ENCODE results near the gene SNW1.
"Not testable (repeated sequence)": the region's sequence is repeated elsewhere in the genome, so short reads cannot be mapped to it uniquely, and the experiment has no call there.

Gene SNW1

GRCh38 chr14:77760381-77761204 is at the start of gene SNW1:
Gene SNW1, minus strand, starts transcription at chr14:77761156. Its CDS starts 29 bp downstream, at chr14:77761127.
- peak; percentile 94 for DNase-seq

GRCh38 chr14:77809011-77809410 is 48.1 kb upstream of the SNW1 start:
- DNase-seq: no peak

GRCh38 chr14:77808250-77808649 is 47.3 kb upstream of the SNW1 start:
- DNase-seq: no peak

DNA sequence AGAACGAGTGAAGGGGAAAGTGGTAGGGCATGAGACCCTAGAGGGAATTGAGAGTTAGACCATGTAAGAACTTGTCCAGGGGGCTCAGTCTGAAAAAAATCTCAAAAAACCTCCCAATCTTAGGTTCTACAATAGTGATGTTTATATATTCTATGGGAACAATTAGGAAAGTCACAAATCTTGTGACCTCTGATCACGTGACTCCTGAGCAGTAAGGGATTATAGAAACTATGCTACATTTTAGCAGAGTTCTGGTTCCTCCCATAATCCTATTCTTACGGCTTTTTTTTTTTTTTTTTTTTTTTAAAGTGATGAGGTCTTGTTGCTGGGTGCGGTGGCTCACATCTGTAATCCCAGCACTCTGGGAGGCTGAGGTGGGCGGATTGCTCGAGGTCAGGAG is 44.8 kb upstream of the SNW1 start:
- DNase-seq: no peak

DNA sequence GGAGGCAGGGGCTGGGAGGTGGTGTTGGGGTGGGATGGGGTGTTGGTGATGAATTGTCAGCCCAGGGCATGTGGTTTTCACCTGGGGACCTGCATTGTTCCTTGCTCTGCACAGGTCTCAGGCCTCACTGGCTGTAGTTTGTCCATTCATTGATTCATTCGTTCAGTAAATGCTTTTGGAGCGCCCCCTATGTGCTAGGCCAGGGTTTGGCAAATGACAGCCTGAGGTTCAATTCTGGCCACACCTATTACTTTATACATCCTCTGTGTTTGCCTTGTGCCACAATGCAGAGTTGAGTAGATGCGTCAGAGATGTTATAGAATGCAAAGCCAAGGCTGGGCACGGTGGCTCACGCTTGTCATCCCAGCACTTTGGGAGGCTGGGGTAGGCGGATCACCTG is 43.6 kb upstream of the SNW1 start:
- no peak for DNase-seq

DNA sequence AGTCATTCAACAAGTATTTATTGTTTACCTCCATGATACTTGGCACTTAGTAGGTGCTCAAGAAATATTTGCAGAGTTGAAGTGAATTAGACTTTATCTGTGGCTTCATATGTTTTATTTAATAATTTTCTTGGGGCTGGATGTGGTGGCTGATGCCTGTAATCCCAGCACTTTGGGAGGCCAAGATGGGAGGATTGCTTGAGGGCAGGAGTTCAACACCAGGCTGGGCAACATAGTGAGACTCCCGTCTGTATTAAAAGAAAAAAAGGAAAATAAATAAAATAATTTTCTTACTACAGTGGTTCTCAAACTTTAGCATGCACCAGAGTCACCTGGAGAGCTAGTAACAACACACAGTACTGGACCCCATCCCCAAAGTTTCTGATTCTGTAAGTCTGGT is 39.9 kb upstream of the SNW1 start:
- no peak for DNase-seq

DNA sequence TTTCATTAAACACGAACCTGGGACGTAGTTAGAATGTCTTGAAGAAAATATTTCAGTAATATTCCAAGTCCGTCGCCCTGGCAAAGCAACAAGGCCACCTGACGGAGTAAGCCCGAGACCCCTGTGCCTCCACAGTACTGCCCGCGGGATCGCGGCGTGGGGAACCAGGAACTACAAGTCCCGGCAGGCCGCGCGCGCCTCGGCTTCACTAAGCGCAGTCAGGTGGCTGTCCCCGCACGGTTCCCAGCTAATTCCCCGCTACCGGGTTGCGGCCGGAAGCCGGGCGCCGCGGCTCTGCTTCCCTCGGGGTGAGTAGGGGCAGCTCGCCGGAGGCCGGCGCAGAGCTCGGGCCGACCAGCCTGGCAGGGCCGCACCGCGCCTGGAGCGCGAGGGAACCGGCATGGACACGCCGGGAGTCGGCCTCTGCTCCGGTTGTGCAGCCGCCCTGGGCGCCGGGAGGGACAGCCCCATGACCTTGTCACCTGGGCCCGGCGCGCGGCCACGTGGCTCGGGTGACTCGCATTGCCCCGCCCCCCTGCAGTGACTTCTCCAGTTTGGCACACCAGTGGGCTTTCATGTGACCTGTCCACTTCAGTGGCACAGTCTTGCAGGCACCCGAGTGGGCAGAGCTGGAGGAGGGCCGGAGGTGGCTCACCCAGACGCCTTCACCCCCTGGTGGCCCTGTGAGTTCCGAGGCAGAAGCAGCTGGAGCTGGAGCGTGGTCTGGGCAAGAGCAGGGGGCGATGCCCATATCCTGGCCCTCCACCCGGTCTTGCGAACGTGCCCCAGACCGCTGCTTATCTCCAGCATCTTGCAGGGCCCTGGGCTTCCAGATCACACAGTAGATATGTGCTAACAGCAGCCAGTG is 39.1 kb upstream of the SNW1 start, which contains the start of gene ADCK1:
ADCK1 (plus strand) TSS at position 247 of the 868 bp plus-strand sequence. CDS start 18,870 bp downstream, outside the sequence.
- DNase-seq: peak; percentile 88

DNA sequence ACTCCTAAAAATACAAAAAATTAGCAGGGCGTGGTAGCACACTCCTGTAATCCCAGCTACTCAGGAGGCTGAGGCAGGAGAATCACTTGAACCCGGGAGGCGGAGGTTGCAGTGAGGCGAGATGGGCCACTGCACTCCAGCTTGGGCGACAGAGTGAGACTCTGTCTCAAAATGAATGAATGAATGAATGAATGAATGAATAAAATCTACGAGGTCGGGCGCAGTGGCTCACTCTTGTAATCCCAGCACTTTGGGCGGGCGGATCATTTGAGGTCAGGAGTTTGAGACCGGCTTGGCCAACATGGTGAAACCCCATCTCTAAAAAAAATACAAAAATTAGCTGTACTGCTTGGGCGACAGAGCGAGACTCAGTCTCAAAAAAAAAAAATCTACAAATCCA is 38.5 kb upstream of the SNW1 start:
- DNase-seq: not testable (repeated sequence)

DNA sequence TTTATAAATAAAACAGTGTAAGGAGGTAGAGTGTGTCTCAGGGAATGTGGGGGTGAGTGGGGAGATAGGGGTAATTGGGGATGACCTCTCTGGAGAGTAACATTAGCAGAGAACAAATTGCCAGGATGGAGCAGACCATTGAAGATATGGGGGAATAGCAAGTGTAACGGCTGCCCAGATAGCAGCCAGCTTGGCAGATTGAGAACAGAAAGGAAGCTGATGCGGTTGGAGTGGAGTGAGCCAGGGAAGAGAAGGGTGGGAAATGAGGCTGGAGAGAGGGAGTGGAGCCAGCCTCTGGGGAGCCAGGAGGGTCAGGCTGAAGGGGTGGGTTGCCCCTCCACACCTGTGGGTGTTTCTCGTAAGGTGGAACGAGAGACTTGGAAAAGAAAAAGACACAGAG is 33.4 kb upstream of the SNW1 start:
- DNase-seq: no peak

DNA sequence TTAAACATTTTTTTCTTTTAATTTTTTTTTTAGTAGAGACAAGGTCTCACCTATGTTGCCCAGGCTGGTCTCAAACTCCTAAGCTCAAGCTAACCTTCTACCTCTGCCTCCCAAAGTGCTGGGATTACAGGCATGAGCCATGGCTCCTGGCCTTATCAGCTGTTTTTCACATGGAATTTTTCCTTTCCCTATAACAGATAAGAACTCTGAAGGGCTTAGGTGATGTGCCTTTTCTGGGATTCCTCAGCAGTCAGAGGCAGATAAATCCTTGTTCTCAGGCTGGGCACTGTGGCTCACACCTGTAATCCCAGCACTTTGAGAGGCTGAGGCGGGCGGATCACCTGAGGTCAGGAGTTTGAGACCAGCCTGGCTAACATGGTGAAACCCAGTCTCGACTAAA is 32.3 kb upstream of the SNW1 start:
- DNase-seq: not testable (repeated sequence)

DNA sequence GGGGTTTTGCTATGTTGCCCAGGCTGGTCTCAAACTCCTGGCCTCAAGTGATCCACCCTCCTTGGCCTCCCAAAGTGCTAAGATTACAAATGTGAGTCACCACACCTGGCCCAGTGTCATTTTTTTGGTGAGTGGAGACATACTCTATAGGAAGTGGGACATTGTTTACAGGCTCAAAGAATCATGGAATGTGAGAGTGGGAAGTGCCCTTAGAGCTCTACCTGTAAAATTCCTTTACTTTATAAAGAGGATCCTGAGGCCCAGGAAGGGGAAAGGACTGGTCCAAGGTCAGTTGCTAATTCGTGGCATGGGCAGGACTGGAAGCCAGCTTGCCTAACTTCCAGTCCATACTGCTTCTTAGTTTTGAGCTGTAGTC is 30.3 kb upstream of the SNW1 start:
- no peak for DNase-seq

- DNase-seq: no peak
Observed at GRCh38 chr14:77790566-77791224, 29.7 kb upstream of the SNW1 start.

- no peak for DNase-seq
Observed at GRCh38 chr14:77786148-77786547, 25.2 kb upstream of the SNW1 start.

DNA sequence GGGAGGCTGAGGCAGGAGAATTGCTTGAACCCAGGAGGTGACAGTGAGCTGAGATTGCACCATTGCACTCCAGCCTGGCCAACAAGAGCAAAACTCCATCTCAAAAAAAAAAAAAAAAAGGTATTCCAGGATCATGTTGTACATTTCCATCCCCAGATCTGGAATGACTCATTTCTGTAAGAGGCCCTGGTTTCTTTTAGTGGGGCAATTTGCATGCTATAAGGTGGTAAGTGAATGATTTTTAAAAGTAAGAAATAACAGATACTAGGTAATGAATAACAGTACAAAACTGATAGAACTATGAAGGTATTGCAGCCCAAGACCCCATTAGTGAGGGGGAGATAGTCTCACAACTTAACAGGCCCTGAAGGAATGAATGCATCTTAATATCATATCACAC is 21.2 kb upstream of the SNW1 start:
- DNase-seq: no peak

DNA sequence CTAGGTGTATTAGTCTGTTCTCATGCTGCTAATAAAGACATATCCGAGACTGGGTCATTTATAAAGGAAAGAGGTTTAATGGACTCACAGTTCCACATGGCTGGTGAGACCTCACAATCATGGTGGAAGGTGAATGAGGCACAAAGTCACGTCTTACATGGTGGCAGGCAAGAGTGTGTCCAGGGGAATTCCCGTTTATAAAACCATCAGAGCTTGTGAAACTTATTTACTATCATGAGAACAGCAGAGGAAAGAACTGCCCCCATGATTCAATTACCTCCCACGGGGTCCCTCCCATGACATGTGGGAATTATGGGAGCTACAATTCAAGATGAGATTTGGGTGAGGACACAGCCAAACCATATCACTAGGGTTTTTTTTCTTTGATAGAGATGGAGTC is 13.0 kb upstream of the SNW1 start:
- not testable (repeated sequence) for DNase-seq

DNA sequence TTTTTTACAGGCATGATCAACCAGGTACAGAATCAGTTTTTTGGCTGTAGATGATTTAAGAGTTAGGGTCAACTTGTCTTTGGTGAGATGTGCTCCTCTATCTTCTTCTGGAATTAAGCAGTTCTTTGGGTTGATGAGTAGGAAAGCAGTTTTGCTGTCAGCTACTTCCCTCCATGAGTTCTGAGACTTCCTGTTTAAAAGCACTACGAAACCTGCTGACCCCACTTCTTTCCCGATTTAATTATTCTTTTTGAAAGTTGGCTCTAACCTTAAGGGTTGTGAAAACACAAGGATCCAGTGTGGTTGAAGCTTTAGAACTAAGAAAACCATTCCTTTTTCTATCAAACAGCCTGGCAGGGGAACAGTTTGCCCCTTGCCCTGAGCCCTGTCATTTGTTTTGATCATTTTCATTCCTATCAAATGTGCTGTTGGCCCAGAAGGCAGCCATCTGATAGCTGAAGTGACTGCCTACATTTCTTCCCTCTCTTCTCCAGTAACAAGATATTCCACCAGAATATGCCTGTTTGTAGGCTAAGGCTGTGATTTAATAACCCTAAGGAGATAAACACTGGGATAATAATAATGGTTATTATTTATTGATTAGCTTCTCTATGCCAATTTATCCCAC is 7.6 kb upstream of the SNW1 start:
- not testable (repeated sequence) for DNase-seq

GRCh38 chr14:77763978-77764377 is 3.0 kb upstream of the SNW1 start:
- DNase-seq: no peak

GRCh38 chr14:77763316-77763715 is 2.4 kb upstream of the SNW1 start:
- no peak for DNase-seq

DNA sequence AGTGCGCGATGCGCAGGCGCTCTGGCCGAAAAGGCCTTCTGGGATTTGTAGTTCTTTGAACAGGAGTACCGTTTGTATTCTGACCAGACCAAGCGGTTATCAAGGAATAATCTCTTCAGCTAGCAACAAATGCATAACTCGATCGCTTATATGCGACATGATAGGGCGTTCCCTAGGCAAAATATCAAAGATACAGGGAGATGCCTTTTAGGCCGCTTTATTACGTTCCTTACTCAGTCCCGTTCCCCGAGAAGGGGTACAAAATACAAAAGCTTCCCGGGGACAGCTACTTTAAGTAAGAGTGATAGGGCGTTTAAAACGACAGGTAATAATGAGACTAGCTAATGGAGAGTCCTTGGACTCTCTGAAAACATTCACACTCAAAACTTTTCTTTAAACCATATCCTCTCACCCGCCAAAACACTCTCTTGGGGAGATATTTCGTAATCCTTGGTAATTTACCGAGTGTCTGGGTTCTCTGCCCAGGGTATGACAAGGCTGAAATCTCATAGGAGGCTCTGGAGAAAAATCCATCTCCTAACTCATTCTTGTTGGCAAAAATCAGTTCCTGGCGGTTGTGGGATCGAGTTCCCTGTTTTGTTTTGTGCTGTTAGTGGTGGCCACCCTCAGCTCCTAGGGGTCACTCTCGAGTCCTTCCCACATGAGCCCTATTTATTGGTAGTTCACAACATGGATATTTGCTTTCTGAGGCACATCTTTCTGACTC is 412 bp upstream of the SNW1 start:
- peak; percentile 10 for DNase-seq

GRCh38 chr14:77752799-77753516 is 8.0 kb downstream of the SNW1 start:
- no peak for DNase-seq

DNA sequence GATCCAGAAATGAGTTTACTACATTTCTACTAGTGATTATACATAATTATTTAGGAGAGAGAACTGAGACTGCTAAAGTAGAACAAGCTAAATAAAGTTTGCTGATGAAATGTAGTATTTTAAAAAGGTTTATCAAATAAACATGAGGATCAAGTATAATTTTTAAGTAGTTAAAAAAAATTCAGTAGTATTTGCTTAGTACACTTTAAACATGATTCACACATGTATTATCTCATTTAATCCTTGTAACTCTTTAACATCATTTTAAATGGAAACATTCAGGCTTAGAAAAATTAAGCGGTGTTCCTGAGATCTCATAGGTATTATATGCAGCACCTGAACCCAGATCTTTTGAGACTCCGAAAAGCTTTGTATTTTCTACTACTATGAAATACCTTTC is 8.7 kb downstream of the SNW1 start:
- no peak for DNase-seq

DNA sequence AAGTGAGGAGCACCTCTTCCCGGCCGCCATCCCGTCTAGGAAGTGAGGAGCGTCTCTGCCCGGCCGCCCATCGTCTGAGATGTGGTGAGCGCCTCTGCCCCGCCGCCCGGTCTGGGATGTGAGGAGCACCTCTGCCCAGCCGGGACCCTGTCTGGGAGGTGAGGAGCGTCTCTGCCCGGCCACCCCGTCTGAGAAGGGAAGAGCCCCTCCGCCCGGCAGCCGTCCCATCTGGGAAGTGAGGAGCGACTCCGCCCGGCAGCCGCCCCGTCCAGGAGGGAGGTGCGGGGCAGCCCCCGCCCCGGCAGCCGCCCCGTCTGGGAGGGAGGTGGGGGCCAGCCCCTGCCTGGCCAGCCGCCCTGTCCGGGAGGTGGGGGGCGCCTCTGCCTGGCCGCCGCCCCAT is 13.5 kb downstream of the SNW1 start:
- not testable (repeated sequence) for DNase-seq
